HG03469 (cell line): ENCODE results near the gene HERC3.

Experiments used
- ATAC-seq: cut with Tn5 transposase; IDR thresholded peaks from one replicate; pipeline ENCODE4 v1.9.1; 2021; ENCODE audit warnings: mild to moderate bottlenecking, moderate library complexity, moderate number of reproducible peaks; ENCODE audit not compliant: unreplicated experiment

HERC3 gene

GRCh38 chr4:88744609-88745008, 152.3 kb downstream of the HERC3 start:
- no peak for ATAC-seq

- no peak for ATAC-seq
Observed at GRCh38 chr4:88745175-88745574, 152.9 kb downstream of the HERC3 start.

GRCh38 chr4:88745581-88746163, 153.4 kb downstream of the HERC3 start:
- ATAC-seq = no peak

GRCh38 chr4:88746206-88746605, 153.9 kb downstream of the HERC3 start:
- no peak for ATAC-seq

- ATAC-seq = no peak
Observed at GRCh38 chr4:88747351-88747750, 155.1 kb downstream of the HERC3 start.

- no peak for ATAC-seq
Observed at GRCh38 chr4:88750369-88750768, 158.1 kb downstream of the HERC3 start.

- no peak for ATAC-seq
Observed at GRCh38 chr4:88751258-88752075, 159.2 kb downstream of the HERC3 start.

GRCh38 chr4:88752076-88752463, 159.8 kb downstream of the HERC3 start:
- no peak for ATAC-seq

- ATAC-seq = no peak
Observed at GRCh38 chr4:88752754-88753153, 160.5 kb downstream of the HERC3 start.

- ATAC-seq = no peak
Observed at GRCh38 chr4:88753658-88754571, 161.6 kb downstream of the HERC3 start.

- ATAC-seq = no peak
Observed at GRCh38 chr4:88754796-88755195, 162.5 kb downstream of the HERC3 start.

GRCh38 chr4:88755454-88755853, 163.2 kb downstream of the HERC3 start:
- no peak for ATAC-seq

GRCh38 chr4:88756149-88756548, 163.9 kb downstream of the HERC3 start:
- ATAC-seq = no peak

GRCh38 chr4:88757067-88757466, 164.8 kb downstream of the HERC3 start:
- ATAC-seq = no peak

- ATAC-seq = no peak
Observed at GRCh38 chr4:88757776-88758175, 165.5 kb downstream of the HERC3 start.
